Small intestine (tissue), 16 donors: ENCODE data around the gene ABI2. TPM values are rescaled to one million over a fixed set of nuclear protein-coding genes. Genes with fewer than 3 reads are reported as not detected.
"Not testable (repeated sequence)": the region's sequence is repeated elsewhere in the genome, so short reads cannot be mapped to it uniquely, and the experiment has no call there.

Experiments used
- DNase-seq, 2 donors: peaks; one replicate each; pipeline versions ENCODE4 v3.0.0 to v3.0.0-alpha.2; 2013
- FAIRE-seq: peaks from 2 replicates; lab custom pipeline; 2012; peaks lifted over from hg19 to GRCh38; lab: Jason Lieb, UNC
- H3K27ac ChIP-seq, 3 donors: one replicate each; pipeline ENCODE4 v1.5.1; 2013; ENCODE audit warnings: low read length in 2 of 3, mild to moderate bottlenecking in 2 of 3, control low read depth in 1 of 3, inconsistent platforms in 1 of 3, low read depth in 1 of 3, moderate library complexity in 1 of 3
- H3K27me3 ChIP-seq, 3 donors: one replicate each; pipeline ENCODE4 v1.6.1; 2013; ENCODE audit warnings: low read length in 3 of 3, inconsistent platforms in 1 of 3; ENCODE audit not compliant: control insufficient read depth in 3 of 3, insufficient read depth in 3 of 3
- H3K36me3 ChIP-seq, 3 donors: one replicate each; pipeline ENCODE4 v1.6.1; 2013; ENCODE audit warnings: low read length in 3 of 3, inconsistent platforms in 1 of 3, low read depth in 1 of 3, mild to moderate bottlenecking in 1 of 3, moderate library complexity in 1 of 3; ENCODE audit not compliant: control insufficient read depth in 3 of 3, insufficient read depth in 2 of 3
- H3K4me1 ChIP-seq, 3 donors: one replicate each; pipeline ENCODE4 v1.6.1; 2013; ENCODE audit warnings: low read length in 2 of 3, inconsistent platforms in 1 of 3, low read depth in 1 of 3, mild to moderate bottlenecking in 1 of 3, moderate library complexity in 1 of 3; ENCODE audit not compliant: control insufficient read depth in 3 of 3, insufficient read depth in 2 of 3
- H3K4me3 ChIP-seq, 3 donors: one replicate each; pipeline ENCODE4 v1.5.1; 2013; ENCODE audit warnings: low read length in 3 of 3, control low read depth in 1 of 3, inconsistent platforms in 1 of 3, low read depth in 1 of 3, mild to moderate bottlenecking in 1 of 3, moderate library complexity in 1 of 3
- H3K9me3 ChIP-seq, 2 donors: one replicate each; pipeline ENCODE4 v1.6.1; 2013; ENCODE audit warnings: low read depth in 1 of 2, low read length in 1 of 2; ENCODE audit not compliant: control insufficient read depth in 2 of 2, insufficient read depth in 1 of 2
- WGBS, 3 donors: extraction: QIAGEN DNeasy Blood & Tissue Kit; methylation state at CpG; one replicate each; pipeline ENCODE4 v1.1.7; 2013; 5-methylcytosine and 5-hydroxymethylcytosine counted together
- long read RNA-seq, 10 donors: transcript quantifications; one replicate each; lab custom pipeline, GENCODE V29; 2026
- polyA plus RNA-seq, 4 donors: library from polyadenylated mRNA; stranded (reverse) in 3 of 4; unstranded in 1 of 4; fragments of 200-250 nt in 3 of 4; fragments of 120-200 nt in 1 of 4; gene quantifications; one replicate each; pipeline versions ENCODE4 v1.2.1 to v1.2.3, GENCODE V29; 2013
- donor health status: healthy with polysubstance abuse.
- donor health status: control.
- donor health status: control.
- donor health status: Bipolar disorder and iron deficiency.
- donor health status: healthy.

The ABI2 gene
- polyA plus RNA-seq = 10 to 100 TPM in 3 of 4 donors, under 1 TPM in 1; 0.67 to 21.1 (median 11.8) TPM
- long read RNA-seq, donor 1 = 0 reads
- long read RNA-seq, donor 2, full-length matches to known transcripts = 2 of 2 reads
- long read RNA-seq, donor 2, partial matches to known transcripts = 0 of 2 reads
- long read RNA-seq, donor 2, other reads (novel, unspliced or antisense) = 0 of 2 reads
- long read RNA-seq, donor 3, partial matches to known transcripts = 7 of 7 reads
- long read RNA-seq, donor 3, other reads (novel, unspliced or antisense) = 0 of 7 reads
- long read RNA-seq, donor 4 = 0 reads
- long read RNA-seq, donor 5 = 0 reads
- long read RNA-seq, donor 6, full-length matches to known transcripts = 2 of 2 reads
- long read RNA-seq, donor 6, partial matches to known transcripts = 0 of 2 reads
- long read RNA-seq, donor 6, other reads (novel, unspliced or antisense) = 0 of 2 reads
- long read RNA-seq, donor 7 = 0 reads
- long read RNA-seq, donor 8 = 0 reads
- long read RNA-seq, donor 9 = 0 reads
- long read RNA-seq, donor 10, partial matches to known transcripts = 0 of 2 reads
- long read RNA-seq, donor 10, other reads (novel, unspliced or antisense) = 0 of 2 reads

DNA sequence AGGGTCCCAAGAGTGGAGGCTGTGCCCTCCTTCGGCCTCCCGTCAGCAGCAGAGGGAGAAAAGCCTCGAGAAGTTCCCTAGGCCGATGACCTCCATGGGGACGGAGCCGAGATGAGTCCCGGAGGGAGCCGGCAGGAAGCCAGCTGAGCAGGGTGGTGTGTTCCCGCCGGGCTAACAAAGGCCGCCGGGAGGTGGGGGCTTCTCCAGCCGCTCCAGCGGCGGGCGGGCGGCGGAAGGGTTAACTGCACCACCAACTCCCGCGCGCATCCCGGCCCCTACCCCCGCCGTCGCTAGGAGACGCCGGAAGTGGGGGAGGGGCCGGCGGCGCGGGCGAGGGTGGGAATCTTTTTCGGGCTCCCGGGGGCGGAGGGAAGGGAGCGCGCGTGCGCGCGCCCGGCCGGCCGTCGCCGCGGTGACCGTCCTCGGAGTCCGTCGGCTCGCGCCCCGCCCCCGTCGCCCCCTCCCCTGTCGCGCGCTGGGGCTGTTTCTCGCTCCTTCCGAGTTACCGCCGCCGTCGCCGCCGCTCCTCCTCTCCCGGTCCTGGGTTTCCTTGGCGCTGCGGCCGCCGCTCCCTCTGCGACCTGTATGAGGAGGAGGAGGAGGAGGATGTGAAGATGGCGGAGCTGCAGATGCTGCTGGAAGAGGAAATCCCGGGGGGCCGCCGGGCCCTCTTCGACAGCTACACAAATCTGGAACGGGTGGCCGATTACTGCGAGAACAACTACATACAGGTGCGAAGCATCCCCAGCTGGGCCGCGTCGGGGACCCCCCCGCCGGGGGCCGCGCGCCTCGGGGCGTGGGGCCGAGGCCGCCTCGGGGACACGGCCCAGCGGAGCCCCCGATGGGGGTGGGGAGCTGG lies at the start of gene ABI2:
Gene ABI2, plus strand, starts transcription at position 494 of the 859 bp plus-strand sequence. Its CDS starts 121 bp downstream, at position 615.
- H3K4me3 ChIP-seq = peak within 1 kb of the TSS; percentile 80 to 99 (median 98)
- WGBS, 3 donors = 0 to 1% (median 1%) methylated on average over 53 to 98 of the region's 98 CpGs
- DNase-seq = peak; percentile 60 to 91
- peaks cover 2 to 3% (median 2%) of the 10 kb centered on the region in 3 donors for H3K4me1 ChIP-seq
- H3K36me3 ChIP-seq = no peaks in the 10 kb centered on the region
- H3K9me3 ChIP-seq = no peaks in the 10 kb centered on the region
- peak within 1 kb of the TSS in 2 of 3 donors; percentile 85 to 88 for H3K27ac ChIP-seq
- no peaks in the 10 kb centered on the region for H3K27me3 ChIP-seq
- FAIRE-seq = no peak

DNA sequence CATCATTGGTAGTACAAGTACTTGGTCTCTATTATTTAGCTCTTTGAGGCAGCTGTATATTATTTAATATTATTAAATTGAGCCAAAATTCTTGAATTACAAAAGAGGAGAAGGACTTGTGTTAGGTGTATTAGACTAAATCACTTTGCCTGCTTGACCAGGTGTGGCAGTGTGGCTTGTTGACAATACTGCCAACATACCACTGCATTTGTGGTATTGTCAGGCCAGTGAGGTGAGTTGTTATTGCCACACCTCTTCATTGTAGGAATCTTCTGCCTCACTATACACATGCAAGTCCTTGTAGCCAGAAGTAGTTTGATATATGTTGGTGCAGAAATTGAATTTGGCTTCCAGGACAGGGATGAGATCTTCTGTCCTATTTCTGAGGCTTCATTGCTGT lies 48.9 kb upstream of the ABI2 start:
- H3K36me3 ChIP-seq = peaks cover 17 to 43% (median 21%) of the 10 kb centered on the region in 3 donors
- no peak overlapping the region for H3K27ac ChIP-seq
- H3K4me3 ChIP-seq = no peak overlapping the region
- no peak for FAIRE-seq
- DNase-seq = no peak
- no peaks in the 10 kb centered on the region for H3K27me3 ChIP-seq
- H3K4me1 ChIP-seq = no peaks in the 10 kb centered on the region
- H3K9me3 ChIP-seq = no peaks in the 10 kb centered on the region

DNA sequence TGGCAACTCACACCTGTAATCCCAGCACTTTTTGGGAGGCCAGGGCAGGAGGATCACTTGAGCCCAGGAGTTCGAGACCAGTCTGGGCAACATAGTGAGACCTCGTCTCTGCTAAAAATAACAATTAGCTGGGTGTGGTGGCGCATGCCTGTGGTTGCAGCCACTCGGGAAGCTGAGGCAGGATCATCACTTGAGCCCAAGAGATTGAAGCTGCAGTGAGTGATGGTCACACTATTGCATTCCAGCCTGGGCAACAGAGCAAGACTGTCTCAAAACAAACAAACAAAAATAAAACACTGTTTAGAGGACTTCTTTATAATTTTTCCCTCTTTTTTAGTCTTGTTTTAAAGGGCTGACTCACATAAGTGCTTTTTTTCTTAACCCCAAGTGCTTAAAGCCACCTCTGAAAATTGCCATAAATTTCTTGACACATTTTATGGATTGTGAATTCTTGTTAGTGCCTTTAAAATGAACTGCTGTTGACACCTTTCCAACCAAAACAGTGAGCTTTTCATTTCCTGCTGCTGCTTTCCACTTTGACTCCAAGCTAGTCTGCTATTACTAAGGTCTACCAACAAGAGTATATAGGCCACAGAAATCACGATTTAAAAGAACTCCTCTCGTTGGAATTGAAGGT lies 47.6 kb upstream of the ABI2 start:
- Histone ChIP-seq H3K9me3 (no peaks in the 10 kb centered on the region), H3K4me1 (no peaks in the 10 kb centered on the region), H3K36me3 (peaks cover 17 to 45% (median 27%) of the 10 kb centered on the region in 3 donors), H3K4me3 (no peak overlapping the region), H3K27ac (no peak overlapping the region), H3K27me3 (no peaks in the 10 kb centered on the region)
- no peak for DNase-seq
- FAIRE-seq = no peak
- WGBS, 3 donors = 87 to 96% (median 95%) methylated on average over 6 of the region's 6 CpGs

DNA sequence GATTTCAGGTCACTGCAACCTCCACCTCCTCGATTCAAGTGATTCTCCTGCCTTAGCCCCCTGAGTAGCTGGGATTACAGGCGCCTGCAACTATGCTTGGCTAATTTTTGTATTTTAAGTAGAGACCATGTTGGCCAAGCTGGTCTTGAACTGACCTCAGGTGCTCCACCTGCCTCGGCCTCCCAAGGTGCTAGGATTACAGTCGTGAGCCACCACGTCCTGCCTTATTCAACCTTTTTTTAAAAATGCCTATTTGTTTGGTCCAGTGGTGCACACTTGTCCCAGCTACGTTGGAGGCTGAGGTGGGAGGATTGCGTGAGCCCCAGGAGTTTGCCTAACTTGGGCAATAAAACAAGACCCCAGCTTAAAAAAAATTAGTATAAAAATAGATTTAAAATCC lies 46.1 kb upstream of the ABI2 start:
- Histone ChIP-seq H3K4me1 (no peaks in the 10 kb centered on the region), H3K4me3 (no peak overlapping the region), H3K27me3 (no peaks in the 10 kb centered on the region), H3K27ac (no peak overlapping the region), H3K9me3 (no peaks in the 10 kb centered on the region), H3K36me3 (peaks cover 12 to 49% (median 27%) of the 10 kb centered on the region in 3 donors)
- FAIRE-seq (no peak), DNase-seq (no peak)
- 96 to 99% (median 98%) methylated on average over 7 of the region's 7 CpGs for WGBS, 3 donors

DNA sequence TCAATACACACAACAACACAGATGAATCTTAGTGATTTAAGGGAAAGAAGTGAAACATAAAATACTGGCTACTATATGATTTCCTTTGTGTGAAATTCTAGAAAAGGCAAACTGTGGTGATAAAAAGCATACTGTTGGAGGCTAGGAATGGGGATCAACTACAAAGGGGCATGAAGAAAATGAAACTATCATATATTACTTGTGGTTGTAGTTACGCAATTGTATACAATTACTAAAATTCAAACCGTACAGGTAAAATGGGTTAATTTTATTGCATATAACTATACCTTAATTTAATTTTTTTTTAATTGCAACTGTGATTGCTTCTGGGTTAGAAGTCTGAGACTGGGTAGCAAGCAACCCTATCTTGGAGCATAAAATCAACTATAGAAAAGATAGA lies 41.7 kb upstream of the ABI2 start:
- Histone ChIP-seq H3K36me3 (peaks cover 3 to 39% (median 6%) of the 10 kb centered on the region in 3 donors), H3K4me3 (no peak overlapping the region), H3K4me1 (no peaks in the 10 kb centered on the region), H3K9me3 (no peaks in the 10 kb centered on the region), H3K27ac (no peak overlapping the region), H3K27me3 (no peaks in the 10 kb centered on the region)
- FAIRE-seq (no peak), DNase-seq (no peak)
- 91 to 98% (median 94%) methylated on average over 2 of the region's 2 CpGs for WGBS, 3 donors

DNA sequence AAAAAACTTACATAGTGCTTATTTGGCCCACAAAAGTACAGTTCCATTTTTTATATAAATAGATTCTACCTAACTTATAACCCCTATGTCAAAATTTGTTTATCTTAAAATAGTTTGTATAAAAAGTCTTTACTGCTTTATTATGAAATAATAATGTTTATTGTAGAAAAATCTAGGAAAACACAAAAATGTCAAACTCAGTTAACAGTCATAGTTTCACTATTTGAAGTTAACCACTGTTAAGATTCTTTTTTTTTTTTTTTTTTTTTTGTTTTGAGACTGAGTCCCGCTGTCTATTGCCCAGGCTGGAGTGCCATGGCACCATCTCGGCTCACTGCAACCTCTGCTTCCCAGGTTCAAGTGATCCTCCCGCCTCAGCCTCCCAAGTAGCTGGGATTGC lies 26.5 kb upstream of the ABI2 start:
- FAIRE-seq (no peak), DNase-seq (no peak)
- no peaks in the 10 kb centered on the region for H3K4me1 ChIP-seq
- H3K9me3 ChIP-seq = no peaks in the 10 kb centered on the region
- H3K27me3 ChIP-seq = no peaks in the 10 kb centered on the region
- WGBS, 3 donors = 98% methylated on average over 3 of the region's 3 CpGs
- no peak overlapping the region for H3K4me3 ChIP-seq
- no peak overlapping the region for H3K27ac ChIP-seq
- H3K36me3 ChIP-seq = peaks cover 0 to 37% (median 0%) of the 10 kb centered on the region in 3 donors

DNA sequence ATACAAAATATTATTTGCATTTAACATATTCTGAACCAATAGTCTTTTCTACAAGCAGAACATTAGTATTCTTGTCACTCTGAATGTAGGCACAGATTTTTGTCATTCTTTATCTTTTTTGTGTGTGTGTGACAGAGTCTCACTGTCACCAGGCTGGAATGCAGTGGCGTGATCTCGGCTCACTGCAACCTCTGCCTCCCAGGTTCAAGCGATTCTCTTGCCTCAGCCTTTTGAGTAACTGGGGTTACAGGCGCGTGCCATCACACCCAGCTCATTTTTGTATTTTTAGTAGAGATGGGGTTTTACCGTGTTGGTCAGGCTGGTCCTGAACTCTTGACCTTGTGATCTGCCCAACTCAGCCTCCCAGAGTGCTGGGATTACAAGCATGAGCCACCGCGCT lies 25.6 kb upstream of the ABI2 start:
- not testable (repeated sequence) for H3K9me3 ChIP-seq, H3K4me1 ChIP-seq, DNase-seq, H3K27ac ChIP-seq, FAIRE-seq, H3K4me3 ChIP-seq, H3K27me3 ChIP-seq
- peaks cover 0 to 32% (median 0%) of the 10 kb centered on the region in 3 donors for H3K36me3 ChIP-seq
- 97 to 99% (median 99%) methylated on average over 8 of the region's 8 CpGs for WGBS, 3 donors
